Measurements from ENCODE around the gene ACTG1. TPM values are rescaled to one million over a fixed set of nuclear protein-coding genes. Genes with fewer than 3 reads are reported as not detected.

ACTG1 gene
- total and polyA plus RNA-seq, 2 donors (not counting 1 experiment from before 2014, with no cell fraction given): 803 to 1,677 TPM

GRCh38 chr17:81520021-81520901, 7.7 kb upstream of the ACTG1 start:
- Histone ChIP-seq H3K36me3 (replicated peaks in 1 of 2; ENCODE audit: control extremely low read depth in 1 of 2, control insufficient read depth in 1 of 2, extremely low read depth in 1 of 2, insufficient read depth in 2 of 2, low read length in 1 of 2) (peaks cover 0 to 6% of the 10 kb centered on the region in 2 experiments), H3K27ac (ENCODE audit: low read length in 2 of 2) (peak overlapping the region; percentile 40 to 97), H3K27me3 (replicated peaks in 1 of 4; ENCODE audit: control extremely low read depth in 1 of 4, control insufficient read depth in 3 of 4, insufficient read depth in 4 of 4, low read length in 3 of 4) (no peaks in the 10 kb centered on the region), H3K4me3 (ENCODE audit: control extremely low read depth in 1 of 5, extremely low read depth in 1 of 5, insufficient read depth in 1 of 5, low read depth in 2 of 5, low read length in 4 of 5) (peak overlapping the region in 4 of 5 experiments; percentile 47 to 94 (median 64)), H3K9me3 (ENCODE audit: control extremely low read depth in 1 of 3, control insufficient read depth in 2 of 3, insufficient read depth in 1 of 3, low read length in 2 of 3) (no peaks in the 10 kb centered on the region), H3K79me2 (ENCODE audit: control insufficient read depth, insufficient read depth, low read length) (peaks cover 68% of the 10 kb centered on the region), H3K4me2 (replicated peaks; ENCODE audit: low read depth, low read length, poor library complexity, severe bottlenecking) (peak overlapping the region; percentile 99), H4K20me1 (ENCODE audit: control insufficient read depth, insufficient read depth, low read length, poor library complexity, severe bottlenecking) (peaks cover 23% of the 10 kb centered on the region), H3K9ac (ENCODE audit: low read length) (peak overlapping the region; percentile 87), H3K4me1 (ENCODE audit: control insufficient read depth in 2 of 2, insufficient read depth in 2 of 2, low read length in 2 of 2) (peaks cover 37 to 55% of the 10 kb centered on the region in 2 donors), H2AFZ (ENCODE audit: insufficient read depth, low read depth, low read length, poor library complexity, severe bottlenecking) (peak overlapping the region; percentile 87)
- POLR2A ChIA-PET: interaction anchor here (3.0 kb wide), 1 partner anchor 12 kb away, joined by 32 read pairs; no protein-coding TSS in a partner anchor
- H3K4me1 Mint-ChIP-seq: peaks cover 40% of the 10 kb centered on the region
- peak overlapping the region; percentile 86 for H3K27ac Mint-ChIP-seq
- CTCF ChIA-PET: interaction anchor here (0.5 to 7.3 kb wide), 8 partner anchors 11 to 1776 kb away, joined by 3 to 75 read pairs (median 8); partner anchors contain the start of gene FAAP100
- ATAC-seq (ENCODE audit: low read depth): no peak
- H3K4me3 Mint-ChIP-seq: peak overlapping the region; percentile 98
- no peaks in the 10 kb centered on the region for H3K9me3 Mint-ChIP-seq (ENCODE audit: insufficient read depth)
- WGBS (ENCODE audit: insufficient coverage): 78% methylated on average over 14 of the region's 14 CpGs
- TF ChIP-seq EZH2 (IDR thresholded peaks at IDR 0.05; ENCODE audit: borderline replicate concordance, insufficient read depth, low read depth, low read length, poor library complexity, severe bottlenecking): no peak
- TF ChIP-seq, protein P1, sequence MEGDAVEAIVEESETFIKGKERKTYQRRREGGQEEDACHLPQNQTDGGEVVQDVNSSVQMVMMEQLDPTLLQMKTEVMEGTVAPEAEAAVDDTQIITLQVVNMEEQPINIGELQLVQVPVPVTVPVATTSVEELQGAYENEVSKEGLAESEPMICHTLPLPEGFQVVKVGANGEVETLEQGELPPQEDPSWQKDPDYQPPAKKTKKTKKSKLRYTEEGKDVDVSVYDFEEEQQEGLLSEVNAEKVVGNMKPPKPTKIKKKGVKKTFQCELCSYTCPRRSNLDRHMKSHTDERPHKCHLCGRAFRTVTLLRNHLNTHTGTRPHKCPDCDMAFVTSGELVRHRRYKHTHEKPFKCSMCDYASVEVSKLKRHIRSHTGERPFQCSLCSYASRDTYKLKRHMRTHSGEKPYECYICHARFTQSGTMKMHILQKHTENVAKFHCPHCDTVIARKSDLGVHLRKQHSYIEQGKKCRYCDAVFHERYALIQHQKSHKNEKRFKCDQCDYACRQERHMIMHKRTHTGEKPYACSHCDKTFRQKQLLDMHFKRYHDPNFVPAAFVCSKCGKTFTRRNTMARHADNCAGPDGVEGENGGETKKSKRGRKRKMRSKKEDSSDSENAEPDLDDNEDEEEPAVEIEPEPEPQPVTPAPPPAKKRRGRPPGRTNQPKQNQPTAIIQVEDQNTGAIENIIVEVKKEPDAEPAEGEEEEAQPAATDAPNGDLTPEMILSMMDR (IDR thresholded peaks at IDR 0.05): no peak
- intact Hi-C loops (cut with micrococcal nuclease): no loop called here
- DNase-seq: no peak
- no peaks in the 10 kb centered on the region for H3K27me3 Mint-ChIP-seq

All from B cell (primary cell).